ENCODE measurements around the gene DNAJC25.

Gene DNAJC25

DNA sequence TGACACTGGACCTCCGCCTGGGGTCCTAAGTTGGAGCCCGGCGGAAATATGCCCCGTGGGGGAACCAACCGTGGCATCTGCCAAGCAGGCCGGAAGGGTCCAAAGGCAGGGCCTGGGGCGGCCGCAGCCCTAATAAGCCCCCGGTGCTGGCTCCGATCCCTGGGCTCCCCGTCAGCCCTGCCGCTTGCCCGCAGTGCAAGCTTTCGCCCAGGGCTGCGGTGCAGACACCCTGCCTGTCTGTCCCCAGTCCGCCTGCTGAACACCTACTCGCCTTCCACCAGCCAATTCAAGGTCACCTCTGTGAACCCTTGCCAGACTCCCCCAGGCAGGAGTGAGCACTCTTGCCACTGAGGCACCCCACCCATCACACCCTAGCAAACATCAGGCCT lies 31.2 kb upstream of the DNAJC25 start:
- H3K27ac ChIP-seq (ENCODE audit: low read length, poor library complexity, severe bottlenecking), result no peak overlapping the region
- H4K91ac ChIP-seq (ENCODE audit: low read length), result peak overlapping the region; percentile 52
- peak overlapping the region; percentile 43 for H2AFZ ChIP-seq (ENCODE audit: low read depth, low read length)
- peak overlapping the region; percentile 62 to 74 for H3K18ac ChIP-seq (ENCODE audit: low read depth in 1 of 2, low read length in 2 of 2)
- H2AK5ac ChIP-seq (ENCODE audit: low read length, severe bottlenecking), result peak overlapping the region; percentile 14
- H3K23ac ChIP-seq (ENCODE audit: low read length in 2 of 2), result no peak overlapping the region
- peak overlapping the region; percentile 24 to 73 for H3K4ac ChIP-seq (ENCODE audit: low read depth in 1 of 2, low read length in 2 of 2)
- no peaks in the 10 kb centered on the region for H3K9me3 ChIP-seq (ENCODE audit: control insufficient read depth, low read length)
- peaks cover 6% of the 10 kb centered on the region for H3K4me1 ChIP-seq (ENCODE audit: control insufficient read depth, insufficient read depth, low read depth, low read length)
- H4K8ac ChIP-seq (ENCODE audit: low read length), result peak overlapping the region; percentile 47
- peak overlapping the region; percentile 81 for H2BK120ac ChIP-seq (ENCODE audit: low read depth, low read length)
- no peak overlapping the region for H3K14ac ChIP-seq (ENCODE audit: low read length in 2 of 2)
- no peak overlapping the region for H2BK5ac ChIP-seq (ENCODE audit: low read depth, low read length, poor library complexity, severe bottlenecking)
- H2BK15ac ChIP-seq (ENCODE audit: low read depth, poor library complexity, severe bottlenecking), result no peak overlapping the region
- 65% methylated on average over 17 of the region's 17 CpGs for WGBS
- no peak overlapping the region for H2BK12ac ChIP-seq (ENCODE audit: low read length in 2 of 2)
- H3K27me3 ChIP-seq (ENCODE audit: control insufficient read depth in 1 of 2, insufficient read depth in 1 of 2, low read length in 2 of 2), result no peaks in the 10 kb centered on the region
- H3K9ac ChIP-seq (ENCODE audit: low read length), result peak overlapping the region; percentile 88
- DNase-seq, result no peak
- H3K4me3 ChIP-seq (ENCODE audit: insufficient read depth in 1 of 2, low read depth in 1 of 2, low read length in 2 of 2), result peak overlapping the region; percentile 65 to 87
- H3K36me3 ChIP-seq (ENCODE audit: control insufficient read depth in 1 of 2, insufficient read depth in 2 of 2, low read depth in 1 of 2, low read length in 2 of 2), result peaks cover 12 to 20% of the 10 kb centered on the region in 2 experiments
- H3K79me1 ChIP-seq (replicated peaks; ENCODE audit: low read length, poor library complexity, severe bottlenecking), result peaks cover 6% of the 10 kb centered on the region
- peak overlapping the region; percentile 81 for H3K4me2 ChIP-seq (ENCODE audit: low read length, poor library complexity, severe bottlenecking)

DNA sequence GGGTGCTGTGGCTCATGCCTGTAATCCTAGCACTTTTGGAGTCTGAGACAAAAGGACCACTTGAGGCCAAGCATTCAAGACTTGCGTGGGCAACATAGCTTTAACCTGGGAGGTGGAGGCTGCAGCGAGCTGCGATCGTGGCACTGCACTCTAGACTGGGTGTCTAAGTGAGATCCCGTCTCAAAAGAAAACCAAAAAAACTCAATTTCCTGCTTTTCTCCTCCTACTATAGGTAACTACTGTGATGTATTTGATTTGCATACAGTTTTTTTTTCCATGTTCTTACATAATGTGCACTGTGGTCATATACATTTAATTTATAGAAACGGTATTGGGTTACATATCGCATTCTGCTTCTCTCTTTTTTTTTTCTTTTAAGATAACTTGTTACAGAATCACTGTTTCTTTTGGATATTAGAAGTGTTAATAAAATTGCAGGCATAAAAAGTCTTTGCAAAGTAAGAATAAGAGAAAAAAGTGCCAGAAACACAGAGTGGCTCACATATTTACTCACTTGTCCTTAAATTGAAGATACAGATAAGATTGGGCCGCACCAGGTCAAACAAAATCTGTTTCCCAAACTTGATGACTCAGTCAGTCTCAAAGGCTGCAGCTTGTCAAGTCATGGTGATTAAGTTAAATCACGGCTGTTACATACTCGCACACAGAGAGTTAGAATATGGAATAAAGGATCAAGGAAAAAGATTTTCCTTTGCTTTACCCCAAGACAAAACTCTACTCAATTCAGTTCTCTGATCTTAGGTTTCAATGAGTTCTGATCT lies 29.7 kb upstream of the DNAJC25 start:
- H3K4me3 ChIP-seq (ENCODE audit: insufficient read depth in 1 of 2, low read depth in 1 of 2, low read length in 2 of 2), result no peak overlapping the region
- no peak overlapping the region for H2AFZ ChIP-seq (ENCODE audit: low read depth, low read length)
- H3K79me1 ChIP-seq (replicated peaks; ENCODE audit: low read length, poor library complexity, severe bottlenecking), result peaks cover 2% of the 10 kb centered on the region
- no peaks in the 10 kb centered on the region for H3K9me3 ChIP-seq (ENCODE audit: control insufficient read depth, low read length)
- H2BK15ac ChIP-seq (ENCODE audit: low read depth, poor library complexity, severe bottlenecking), result no peak overlapping the region
- no peak overlapping the region for H2AK5ac ChIP-seq (ENCODE audit: low read length, severe bottlenecking)
- no peak overlapping the region for H4K91ac ChIP-seq (ENCODE audit: low read length)
- peaks cover 4 to 7% of the 10 kb centered on the region in 2 experiments for H3K36me3 ChIP-seq (ENCODE audit: control insufficient read depth in 1 of 2, insufficient read depth in 2 of 2, low read depth in 1 of 2, low read length in 2 of 2)
- peak; percentile 63 for DNase-seq
- no peak overlapping the region for H3K27ac ChIP-seq (ENCODE audit: low read length, poor library complexity, severe bottlenecking)
- no peak overlapping the region for H2BK120ac ChIP-seq (ENCODE audit: low read depth, low read length)
- no peak overlapping the region for H3K14ac ChIP-seq (ENCODE audit: low read length in 2 of 2)
- peaks cover 6% of the 10 kb centered on the region for H3K4me1 ChIP-seq (ENCODE audit: control insufficient read depth, insufficient read depth, low read depth, low read length)
- no peak overlapping the region for H3K4ac ChIP-seq (ENCODE audit: low read depth in 1 of 2, low read length in 2 of 2)
- no peak overlapping the region for H4K8ac ChIP-seq (ENCODE audit: low read length)
- WGBS, result 81% methylated on average over 6 of the region's 10 CpGs
- peak overlapping the region; percentile 77 for H3K9ac ChIP-seq (ENCODE audit: low read length)
- no peak overlapping the region for H3K23ac ChIP-seq (ENCODE audit: low read length in 2 of 2)
- H3K4me2 ChIP-seq (ENCODE audit: low read length, poor library complexity, severe bottlenecking), result no peak overlapping the region
- H2BK12ac ChIP-seq (ENCODE audit: low read length in 2 of 2), result no peak overlapping the region
- H3K18ac ChIP-seq (ENCODE audit: low read depth in 1 of 2, low read length in 2 of 2), result no peak overlapping the region
- H3K27me3 ChIP-seq (ENCODE audit: control insufficient read depth in 1 of 2, insufficient read depth in 1 of 2, low read length in 2 of 2), result no peaks in the 10 kb centered on the region
- H2BK5ac ChIP-seq (ENCODE audit: low read depth, low read length, poor library complexity, severe bottlenecking), result no peak overlapping the region

DNA sequence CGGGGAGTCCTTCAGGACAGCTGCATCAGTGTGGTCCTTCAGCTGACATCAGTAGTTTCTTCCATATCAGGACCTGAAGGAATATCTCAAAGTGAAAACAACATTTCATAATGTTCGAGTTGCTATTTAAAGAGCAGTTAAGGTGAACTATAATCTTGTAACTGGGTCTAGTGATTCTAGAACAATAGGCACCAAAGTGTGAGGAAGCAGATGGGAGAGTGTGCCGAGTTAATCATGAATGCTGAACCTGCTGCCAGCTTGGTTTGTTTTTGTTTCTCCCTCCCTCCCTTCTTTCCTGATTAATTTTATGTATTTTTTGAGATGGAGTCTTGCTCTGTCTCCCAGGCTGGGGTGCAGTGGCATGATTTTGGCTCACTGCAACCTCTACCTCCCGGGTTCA lies 28.1 kb upstream of the DNAJC25 start:
- DNase-seq, result no peak
- Histone ChIP-seq H2BK15ac (ENCODE audit: low read depth, poor library complexity, severe bottlenecking) (no peak overlapping the region), H3K27ac (ENCODE audit: low read length, poor library complexity, severe bottlenecking) (no peak overlapping the region), H3K4ac (ENCODE audit: low read depth in 1 of 2, low read length in 2 of 2) (no peak overlapping the region), H4K91ac (ENCODE audit: low read length) (no peak overlapping the region), H3K36me3 (ENCODE audit: control insufficient read depth in 1 of 2, insufficient read depth in 2 of 2, low read depth in 1 of 2, low read length in 2 of 2) (no peaks in the 10 kb centered on the region), H3K27me3 (ENCODE audit: control insufficient read depth in 1 of 2, insufficient read depth in 1 of 2, low read length in 2 of 2) (no peaks in the 10 kb centered on the region), H3K23ac (ENCODE audit: low read length in 2 of 2) (no peak overlapping the region), H3K4me3 (ENCODE audit: insufficient read depth in 1 of 2, low read depth in 1 of 2, low read length in 2 of 2) (no peak overlapping the region), H2BK120ac (ENCODE audit: low read depth, low read length) (no peak overlapping the region), H3K4me1 (ENCODE audit: control insufficient read depth, insufficient read depth, low read depth, low read length) (peaks cover 6% of the 10 kb centered on the region), H2BK12ac (ENCODE audit: low read length in 2 of 2) (no peak overlapping the region), H4K8ac (ENCODE audit: low read length) (no peak overlapping the region), H2BK5ac (ENCODE audit: low read depth, low read length, poor library complexity, severe bottlenecking) (no peak overlapping the region), H3K9me3 (ENCODE audit: control insufficient read depth, low read length) (no peaks in the 10 kb centered on the region), H2AK5ac (ENCODE audit: low read length, severe bottlenecking) (no peak overlapping the region), H3K4me2 (ENCODE audit: low read length, poor library complexity, severe bottlenecking) (no peak overlapping the region), H3K18ac (ENCODE audit: low read depth in 1 of 2, low read length in 2 of 2) (no peak overlapping the region), H3K9ac (ENCODE audit: low read length) (no peak overlapping the region), H2AFZ (ENCODE audit: low read depth, low read length) (no peak overlapping the region), H3K79me1 (replicated peaks; ENCODE audit: low read length, poor library complexity, severe bottlenecking) (peaks cover 2% of the 10 kb centered on the region), H3K14ac (ENCODE audit: low read length in 2 of 2) (no peak overlapping the region)
- 100% methylated on average over 3 of the region's 4 CpGs for whole genome bisulfite sequencing

DNA sequence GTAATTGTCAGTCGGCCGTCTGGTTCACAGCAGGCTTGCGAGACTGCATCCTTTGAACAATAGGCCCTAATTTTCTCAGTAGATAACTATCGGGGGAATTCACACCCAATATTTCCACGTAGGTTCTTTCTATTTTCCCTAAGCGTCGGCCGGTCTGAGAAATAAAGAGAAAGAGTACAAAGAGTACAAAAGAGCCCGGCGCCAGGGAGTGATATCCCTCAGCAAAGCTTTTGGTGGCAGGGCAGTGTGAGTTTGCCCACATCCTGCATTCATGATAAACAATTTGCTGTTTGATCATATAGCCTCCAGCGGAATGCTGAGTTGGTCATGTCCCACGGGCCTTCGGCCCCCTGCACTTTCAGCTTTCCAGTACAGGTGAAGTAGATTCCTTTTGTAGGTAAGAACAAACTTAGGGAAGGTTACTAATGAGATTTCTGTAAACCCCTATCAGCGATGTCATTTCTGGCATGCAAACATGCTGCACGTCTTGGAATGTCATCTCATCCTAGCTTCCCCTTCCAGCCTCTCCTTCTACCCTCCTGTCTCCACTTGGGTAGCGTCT lies 27.0 kb upstream of the DNAJC25 start:
- H3K4me2 ChIP-seq (ENCODE audit: low read length, poor library complexity, severe bottlenecking), result no peak overlapping the region
- WGBS, result 85% methylated on average over 16 of the region's 16 CpGs
- H4K91ac ChIP-seq (ENCODE audit: low read length), result no peak overlapping the region
- DNase-seq, result no peak
- H3K36me3 ChIP-seq (ENCODE audit: control insufficient read depth in 1 of 2, insufficient read depth in 2 of 2, low read depth in 1 of 2, low read length in 2 of 2), result no peaks in the 10 kb centered on the region
- H3K14ac ChIP-seq (ENCODE audit: low read length in 2 of 2), result no peak overlapping the region
- peaks cover 0 to 2% of the 10 kb centered on the region in 2 experiments for H3K27me3 ChIP-seq (ENCODE audit: control insufficient read depth in 1 of 2, insufficient read depth in 1 of 2, low read length in 2 of 2)
- H3K9ac ChIP-seq (ENCODE audit: low read length), result no peak overlapping the region
- no peak overlapping the region for H3K18ac ChIP-seq (ENCODE audit: low read depth in 1 of 2, low read length in 2 of 2)
- no peaks in the 10 kb centered on the region for H3K79me1 ChIP-seq (replicated peaks; ENCODE audit: low read length, poor library complexity, severe bottlenecking)
- H3K4me3 ChIP-seq (ENCODE audit: insufficient read depth in 1 of 2, low read depth in 1 of 2, low read length in 2 of 2), result no peak overlapping the region
- no peak overlapping the region for H3K27ac ChIP-seq (ENCODE audit: low read length, poor library complexity, severe bottlenecking)
- no peak overlapping the region for H3K4ac ChIP-seq (ENCODE audit: low read depth in 1 of 2, low read length in 2 of 2)
- no peak overlapping the region for H2BK120ac ChIP-seq (ENCODE audit: low read depth, low read length)
- peak overlapping the region; percentile 15 for H2AK5ac ChIP-seq (ENCODE audit: low read length, severe bottlenecking)
- H2BK15ac ChIP-seq (ENCODE audit: low read depth, poor library complexity, severe bottlenecking), result no peak overlapping the region
- H3K23ac ChIP-seq (ENCODE audit: low read length in 2 of 2), result no peak overlapping the region
- no peak overlapping the region for H2AFZ ChIP-seq (ENCODE audit: low read depth, low read length)
- H2BK12ac ChIP-seq (ENCODE audit: low read length in 2 of 2), result no peak overlapping the region
- peaks cover 6% of the 10 kb centered on the region for H3K4me1 ChIP-seq (ENCODE audit: control insufficient read depth, insufficient read depth, low read depth, low read length)
- H3K9me3 ChIP-seq (ENCODE audit: control insufficient read depth, low read length), result no peaks in the 10 kb centered on the region
- H4K8ac ChIP-seq (ENCODE audit: low read length), result no peak overlapping the region
- no peak overlapping the region for H2BK5ac ChIP-seq (ENCODE audit: low read depth, low read length, poor library complexity, severe bottlenecking)
